RWPE1 (cell line): ENCODE data around the gene SMPD2.
"Not testable (repeated sequence)": the region's sequence is repeated elsewhere in the genome, so short reads cannot be mapped to it uniquely, and the experiment has no call there.

ENCODE experiments used
- CTCF ChIA-PET: fragments of 350-600 bp; sonication (Branson Sonifier 250); formaldehyde crosslinking; extraction: SDS; loops from one replicate; lab custom pipeline; 2021; lab: Yijun Ruan, JAX
- POLR2A ChIA-PET: fragments of 400-600 bp; formaldehyde crosslinking; extraction: SDS; loops from one replicate; lab custom pipeline; 2020; ENCODE audit warnings: antibody characterized with exemption; ENCODE audit not compliant: low non-redundant PET; lab: Yijun Ruan, JAX
- DNase-seq: peaks from one replicate; pipeline ENCODE4 v3.0.0; 2012; ENCODE audit warnings: low spot score
- H3K27ac ChIP-seq: fragments of 450-650 bp; 2 replicates; pipeline ENCODE4 v1.5.1; 2017
- CTCF ChIP-seq: fragments of 450-650 bp; conservative IDR thresholded peaks from 2 replicates; pipeline ENCODE4 v1.5.1; 2017; ENCODE audit warnings: low read depth, mild to moderate bottlenecking

SMPD2 gene

GRCh38 chr6:109456111-109456583 is 15.6 kb downstream of the SMPD2 start:
- no peak for TF ChIP-seq CTCF
- CTCF ChIA-PET, result interaction anchor here (0.7 to 1.8 kb wide), 3 partner anchors 9 to 1297 kb away, joined by 3 to 5 read pairs (median 3); no protein-coding TSS in a partner anchor
- peak overlapping the region; percentile 87 for H3K27ac ChIP-seq
- POLR2A ChIA-PET, result no interaction called here
- DNase-seq, result no peak

GRCh38 chr6:109456710-109457561 is 16.4 kb downstream of the SMPD2 start:
- DNase-seq, result no peak
- no peak for TF ChIP-seq CTCF
- H3K27ac ChIP-seq, result peak overlapping the region; percentile 87
- ChIA-PET POLR2A (no interaction called here), CTCF (interaction anchor here (1.8 kb wide), 1 partner anchor 12 kb away, joined by 5 read pairs; no protein-coding TSS in a partner anchor)

GRCh38 chr6:109457562-109457996 is 17.1 kb downstream of the SMPD2 start:
- no peak for DNase-seq
- TF ChIP-seq CTCF, result no peak
- CTCF ChIA-PET, result interaction anchor here (1.8 kb wide), 1 partner anchor 13 kb away, joined by 5 read pairs; no protein-coding TSS in a partner anchor
- H3K27ac ChIP-seq, result no peak overlapping the region; the same call in 1 of the 2 replicates
- POLR2A ChIA-PET, result no interaction called here

GRCh38 chr6:109458774-109459531 is 18.4 kb downstream of the SMPD2 start:
- POLR2A ChIA-PET, result interaction anchor here (0.6 kb wide), 1 partner anchor 285 kb away, joined by 6 read pairs; no protein-coding TSS in a partner anchor

GRCh38 chr6:109460161-109460829 is 19.8 kb downstream of the SMPD2 start:
- CTCF ChIA-PET, result interaction anchor here (0.6 to 0.7 kb wide), 3 partner anchors 8 to 636 kb away, joined by 3 to 8 read pairs (median 5); no protein-coding TSS in a partner anchor
- TF ChIP-seq CTCF, result no peak
- POLR2A ChIA-PET, result no interaction called here
- no peak for DNase-seq
- no peak overlapping the region for H3K27ac ChIP-seq

More at GRCh38 chr6:109458774-109459531, 18.4 kb downstream of the SMPD2 start:
- TF ChIP-seq CTCF, result no peak
- no peak for DNase-seq
- H3K27ac ChIP-seq, result no peak overlapping the region
- CTCF ChIA-PET, result interaction anchor here (0.6 kb wide), 1 partner anchor 183 kb away, joined by 4 read pairs; no protein-coding TSS in a partner anchor

- H3K27ac ChIP-seq, POLR2A ChIA-PET, CTCF ChIA-PET: not testable (repeated sequence)
Measured at GRCh38 chr6:109461205-109461604, 20.7 kb downstream of the SMPD2 start.

More at GRCh38 chr6:109461205-109461604, 20.7 kb downstream of the SMPD2 start:
- not testable (repeated sequence) for DNase-seq
